Stimulated activated CD8-positive, alpha-beta memory T cell treated with anti-CD3 and anti-CD28 coated beads, Interleukin-12 subunit alpha, Interleukin-12 subunit beta, amount 100 ng/mL, for 4 hours (primary cell): Measurements from ENCODE around the gene OR5K3.
"Not testable (repeated sequence)": the region's sequence is repeated elsewhere in the genome, so short reads cannot be mapped to it uniquely, and the experiment has no call there.

ENCODE experiments used
- DNase-seq: peaks from one replicate; pipeline ENCODE4 v3.0.0-alpha.2; 2020; ENCODE audit warnings: low read depth

The OR5K3 gene

GRCh38 chr3:98390366-98390765 is at the start of gene OR5K3:
TSS of gene OR5K3 (plus strand) at chr3:98390666. CDS start at chr3:98390666, 0 bp downstream.
- no peak for DNase-seq

DNA sequence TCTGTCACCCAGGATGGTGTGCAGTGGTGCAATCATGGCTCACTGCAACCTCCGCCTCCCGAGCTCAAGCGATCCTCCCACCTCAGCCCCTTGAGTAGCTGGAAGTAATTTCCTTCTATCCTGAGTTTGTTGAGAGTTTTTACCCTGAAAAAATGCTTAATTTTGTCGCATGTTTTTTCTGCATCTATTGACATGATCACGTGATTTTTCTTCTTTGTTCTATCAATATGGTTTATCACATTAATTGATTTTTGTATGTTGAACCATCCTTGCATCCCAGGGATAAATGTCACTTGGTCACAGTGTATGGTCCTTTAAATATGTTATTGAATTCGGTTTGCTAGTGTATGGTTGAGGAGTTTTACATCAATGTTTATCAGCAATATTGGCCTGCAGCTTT is 48.7 kb upstream of the OR5K3 start:
- no peak for DNase-seq

GRCh38 chr3:98343647-98344507 is 46.6 kb upstream of the OR5K3 start:
- no peak for DNase-seq

DNA sequence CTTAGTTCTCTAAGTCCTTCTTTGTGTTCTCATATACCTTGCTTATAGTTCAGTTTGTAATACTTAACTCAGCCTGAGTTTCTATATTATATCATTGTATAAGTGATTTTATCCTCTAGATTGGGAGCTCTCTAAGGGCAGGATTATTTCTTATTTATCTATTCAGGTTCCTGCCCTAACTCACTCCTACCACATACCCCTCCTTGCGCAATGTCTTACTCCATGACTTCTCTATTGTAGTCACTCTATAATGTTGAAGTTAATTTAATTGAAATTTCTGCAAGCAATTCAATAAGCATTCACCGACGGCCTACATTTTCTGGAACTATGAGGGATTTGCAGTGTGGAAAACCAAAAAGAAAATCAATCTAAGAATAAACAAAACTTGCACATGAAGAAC is 40.4 kb upstream of the OR5K3 start:
- no peak for DNase-seq

- DNase-seq: no peak
These were observed 36.9 kb upstream of the OR5K3 start, which contains the start of gene OR5K4 for GRCh38 chr3:98353554-98353953. TSS of gene OR5K4 (plus strand) at chr3:98353854. CDS start at chr3:98353854, 0 bp downstream.

DNA sequence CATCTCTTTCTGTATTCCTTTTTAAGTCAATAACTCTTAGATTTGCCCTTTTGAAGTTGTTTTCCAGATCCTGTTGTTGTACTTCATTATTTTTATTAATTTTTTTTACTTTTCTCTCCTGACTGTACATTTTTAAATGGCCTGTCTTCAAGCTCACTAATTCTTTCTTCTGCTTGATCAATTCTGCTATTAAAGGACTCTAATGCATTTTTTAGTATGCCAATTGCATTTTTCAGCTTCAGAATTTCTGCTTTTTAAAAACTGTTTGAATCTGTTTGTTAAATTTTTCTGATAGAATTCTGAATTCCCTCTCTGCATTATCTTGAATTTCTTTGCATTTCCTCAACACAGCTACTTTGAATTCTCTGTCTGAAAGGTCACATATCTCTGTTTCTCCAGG is 31.2 kb upstream of the OR5K3 start:
- no peak for DNase-seq

- no peak for DNase-seq
These were observed 30.3 kb upstream of the OR5K3 start for GRCh38 chr3:98359993-98360675.

DNA sequence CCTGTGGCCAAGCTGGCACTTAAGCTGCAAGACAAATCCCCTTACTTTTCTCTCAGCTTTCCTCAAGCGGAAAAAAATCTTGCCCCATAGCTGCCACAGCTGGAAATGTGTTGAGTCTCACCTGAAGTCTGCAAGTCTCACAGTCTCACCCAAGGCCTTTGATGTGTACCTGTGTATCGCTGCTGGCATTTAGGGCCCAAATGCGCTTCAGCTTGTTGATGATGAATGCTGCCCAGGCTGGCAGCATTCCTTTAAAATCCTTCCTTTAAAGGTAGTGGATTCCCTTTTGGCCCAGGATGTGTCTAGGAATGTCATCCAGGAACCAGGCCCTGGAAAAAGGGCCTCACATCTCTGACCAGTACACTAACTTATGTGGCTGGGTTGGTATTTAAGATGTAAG is 29.8 kb upstream of the OR5K3 start:
- DNase-seq: no peak

DNA sequence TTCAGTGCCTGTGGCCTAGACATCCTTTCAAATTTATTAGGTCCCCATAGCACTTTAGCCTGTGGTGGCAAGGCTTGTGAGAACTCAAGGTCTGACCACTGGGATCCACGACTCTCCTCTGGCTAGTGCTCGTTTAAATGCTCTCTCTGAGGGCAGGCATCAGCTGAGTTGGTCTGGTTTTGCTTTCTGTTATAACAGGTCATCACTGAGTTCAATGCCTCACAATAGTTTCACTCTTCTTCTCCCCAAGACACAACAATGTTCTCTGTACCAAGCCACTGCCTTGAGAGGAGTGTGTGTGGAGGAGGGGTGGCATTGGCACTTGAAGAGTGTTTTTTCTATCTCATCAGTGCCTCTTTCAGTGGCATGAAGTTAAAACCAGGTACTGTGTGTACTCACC is 29.2 kb upstream of the OR5K3 start:
- no peak for DNase-seq

- no peak for DNase-seq
These were observed 22.8 kb upstream of the OR5K3 start for GRCh38 chr3:98367464-98368246.

DNA sequence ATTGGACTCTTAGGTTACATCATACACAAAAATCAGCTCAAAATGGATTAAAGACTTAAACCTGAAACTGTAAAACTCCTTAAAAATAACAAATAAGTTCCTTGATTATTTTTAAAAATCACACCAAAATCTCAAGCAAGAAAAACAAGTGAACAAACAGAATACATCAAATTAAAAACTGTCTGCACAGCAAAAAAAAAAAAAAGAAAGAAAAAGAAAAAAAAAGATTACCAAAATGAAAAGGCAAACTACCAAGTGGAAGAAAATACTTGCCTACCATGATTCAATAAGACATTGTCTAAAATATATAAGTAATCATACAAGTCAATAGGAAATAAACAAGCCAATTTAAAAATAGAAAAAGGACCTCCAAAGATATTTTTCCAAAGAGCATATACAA is 19.3 kb upstream of the OR5K3 start:
- DNase-seq: no peak

DNA sequence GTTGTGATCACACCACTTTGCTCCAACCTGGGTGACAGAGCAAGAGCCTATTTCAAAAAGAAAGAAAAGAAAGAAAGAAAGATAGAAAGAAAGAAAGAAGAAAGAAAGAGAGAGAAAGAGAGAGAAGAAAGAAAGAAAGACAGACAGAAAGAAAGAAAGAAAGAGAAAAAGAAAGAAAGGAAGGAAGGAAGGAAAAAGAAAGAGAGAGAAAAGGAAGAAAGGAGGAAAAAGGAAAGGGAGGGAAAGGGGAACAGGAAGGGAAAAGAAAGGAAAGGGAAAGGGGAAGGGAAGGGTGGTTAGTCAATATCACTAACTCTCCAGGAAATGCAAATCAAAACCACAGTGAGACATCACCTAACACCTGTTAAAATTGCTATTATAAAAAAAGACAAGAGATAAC is 18.6 kb upstream of the OR5K3 start:
- no peak for DNase-seq

DNA sequence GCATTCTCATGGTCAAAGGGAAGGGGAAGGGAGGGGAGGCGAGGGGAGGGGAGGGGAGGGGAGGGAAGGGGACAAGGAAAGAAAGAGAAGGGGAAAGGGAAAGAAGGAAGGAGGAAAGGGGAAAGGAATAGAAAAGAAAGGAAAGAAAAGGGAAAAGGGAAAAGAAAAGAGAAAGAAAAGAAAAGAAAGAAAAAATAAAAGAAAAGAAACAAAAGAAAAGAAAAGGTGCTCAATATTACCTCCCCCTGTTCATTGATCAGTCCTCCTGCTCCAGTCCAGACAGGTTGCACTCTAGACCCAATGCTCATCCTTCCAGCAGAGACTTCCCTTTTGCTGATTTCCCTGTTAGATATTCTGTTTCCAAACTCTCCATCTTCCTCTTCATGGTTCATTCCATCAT is 18.0 kb upstream of the OR5K3 start:
- DNase-seq: no peak

GRCh38 chr3:98376631-98377030 is 13.8 kb upstream of the OR5K3 start:
- no peak for DNase-seq

DNA sequence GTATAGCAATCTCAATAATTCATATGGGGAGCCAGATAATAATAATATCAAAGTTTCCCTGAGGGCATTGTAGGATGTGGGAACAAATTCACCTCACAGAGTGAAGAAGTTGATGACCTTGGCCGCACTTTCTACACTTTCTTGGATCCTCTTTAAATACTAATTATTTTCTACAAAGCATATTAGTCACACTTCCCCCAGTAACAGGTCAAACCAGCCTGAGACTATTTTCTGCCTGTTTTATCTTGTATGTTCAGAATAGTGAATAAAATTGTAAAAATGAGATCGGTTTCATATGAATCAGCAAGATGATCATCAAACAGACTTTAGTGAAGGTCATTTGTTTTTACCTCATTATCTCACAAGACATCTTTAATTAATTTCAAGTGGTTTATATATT is 2.3 kb upstream of the OR5K3 start:
- no peak for DNase-seq

- no peak for DNase-seq
These were observed 4.6 kb downstream of the OR5K3 start for GRCh38 chr3:98395101-98395500.

DNA sequence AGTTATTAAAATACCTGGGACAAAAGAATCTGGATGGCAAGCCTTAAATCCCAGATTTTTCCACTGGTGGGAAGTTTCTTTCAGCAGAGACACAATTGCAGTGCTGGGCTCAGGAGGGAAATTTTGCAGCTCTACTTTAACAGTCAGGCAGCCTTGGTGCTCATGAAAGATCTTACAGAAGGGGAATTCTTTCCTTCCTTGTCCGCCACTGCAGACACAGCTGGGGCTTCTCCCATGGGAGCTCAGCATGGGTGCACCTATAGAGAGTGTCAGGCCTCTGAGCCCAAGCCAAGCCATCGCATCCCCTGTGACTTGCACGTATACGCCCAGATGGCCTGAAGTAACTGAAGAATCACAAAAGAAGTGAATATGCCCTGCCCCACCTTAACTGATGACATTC is 6.0 kb downstream of the OR5K3 start:
- not testable (repeated sequence) for DNase-seq

- no peak for DNase-seq
These were observed 8.0 kb downstream of the OR5K3 start for GRCh38 chr3:98398513-98398912.

GRCh38 chr3:98402507-98402906 is 12.0 kb downstream of the OR5K3 start:
- no peak for DNase-seq

DNA sequence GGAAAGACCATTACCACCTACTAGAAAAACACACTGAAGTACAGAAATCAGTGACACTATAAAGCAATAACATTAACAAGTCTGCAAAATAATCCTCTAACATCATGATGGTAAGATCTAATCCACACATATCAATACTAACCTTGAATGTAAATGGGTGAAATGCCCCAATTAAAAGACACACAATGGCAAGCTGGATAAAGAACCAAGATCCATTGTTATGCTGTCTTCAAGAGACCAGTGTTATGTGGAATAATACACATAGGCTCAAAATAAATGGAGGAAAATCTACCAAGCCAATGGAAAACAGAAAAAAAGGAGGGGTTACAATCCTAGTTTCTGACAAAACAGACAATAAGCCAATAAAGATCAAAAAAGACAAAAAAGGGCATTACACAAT is 13.5 kb downstream of the OR5K3 start:
- no peak for DNase-seq

- no peak for DNase-seq
These were observed 15.6 kb downstream of the OR5K3 start for GRCh38 chr3:98406034-98406433.

- no peak for DNase-seq
These were observed 42.1 kb downstream of the OR5K3 start for GRCh38 chr3:98432575-98432974.

- no peak for DNase-seq
These were observed 43.3 kb downstream of the OR5K3 start for GRCh38 chr3:98433764-98434163.
